Caco-2 (cell line): Measurements from ENCODE around the gene CDKN2D. TPM values are rescaled to one million over a fixed set of nuclear protein-coding genes. Genes with fewer than 3 reads are reported as not detected.

Experiments
- BruUV-seq: library from RNA; stranded (reverse); fragments of 400-500 nt; replicated peaks from 2 replicates; lab custom pipeline; 2021; lab: Mats Ljungman, UMichigan
- CTCF ChIA-PET: fragments of 300-600 bp; sonication (Branson Sonifier 250); formaldehyde crosslinking; loops from one replicate; lab custom pipeline; 2022; ENCODE audit warnings: antibody characterized with exemption; lab: Charles Lee
- POLR2A ChIA-PET: fragments of 300-600 bp; sonication (Branson Sonifier 250); formaldehyde crosslinking; loops from one replicate; lab custom pipeline; 2022; ENCODE audit warnings: antibody characterized with exemption; lab: Charles Lee
- DNase-seq, 2 experiments: peaks; one replicate each; pipeline versions ENCODE4 v3.0.0 to v3.0.0-alpha.2; 2020 to 2022
- H3K27me3 ChIP-seq: replicated peaks from 2 replicates; pipeline ENCODE4 v1.6.0; 2011; ENCODE audit warnings: low read length; ENCODE audit not compliant: control insufficient read depth, insufficient read depth
- H3K36me3 ChIP-seq: 2 replicates; pipeline ENCODE4 v1.5.1; 2011; ENCODE audit warnings: low read length; ENCODE audit not compliant: control insufficient read depth, insufficient read depth
- H3K4me1 ChIP-seq: fragments of 250-450 bp; sonication (Bioruptor Pico); 2 replicates; pipeline ENCODE4 v1.5.1; 2020; ENCODE audit warnings: mild to moderate bottlenecking
- H3K4me3 ChIP-seq: 2 replicates; pipeline ENCODE4 v1.5.1; 2011; ENCODE audit warnings: low read depth, mild to moderate bottlenecking, control low read depth, low read length
- H3K9me3 ChIP-seq: fragments of 250-450 bp; sonication (Bioruptor Pico); 2 replicates; pipeline ENCODE4 v1.5.1; 2020; ENCODE audit warnings: mild to moderate bottlenecking, moderate library complexity
- H3K27ac Mint-ChIP-seq: one replicate; pipeline ENCODE4 v1.8.0; 2022; ENCODE audit warnings: mixed read lengths; ENCODE audit not compliant: unreplicated experiment
- H3K27me3 Mint-ChIP-seq: one replicate; pipeline ENCODE4 v1.8.0; 2022; ENCODE audit warnings: mixed read lengths; ENCODE audit not compliant: insufficient read depth, unreplicated experiment
- H3K36me3 Mint-ChIP-seq: one replicate; pipeline ENCODE4 v1.8.0; 2022; ENCODE audit warnings: mild to moderate bottlenecking, mixed read lengths; ENCODE audit not compliant: insufficient read depth, unreplicated experiment
- H3K4me1 Mint-ChIP-seq: one replicate; pipeline ENCODE4 v1.8.0; 2022; ENCODE audit warnings: low read depth, mixed read lengths; ENCODE audit not compliant: unreplicated experiment
- H3K4me3 Mint-ChIP-seq: one replicate; pipeline ENCODE4 v1.8.0; 2022; ENCODE audit warnings: mild to moderate bottlenecking, moderate library complexity, mixed read lengths; ENCODE audit not compliant: unreplicated experiment
- H3K9me3 Mint-ChIP-seq: one replicate; pipeline ENCODE4 v1.8.0; 2022; ENCODE audit warnings: mixed read lengths; ENCODE audit not compliant: unreplicated experiment
- intact Hi-C: fragments of 100-400 bp; cut with micrococcal nuclease; formaldehyde crosslinking; loops from one replicate; pipeline ENCODE4 v1.10.0; 2022; ENCODE audit not compliant: unreplicated experiment
- total RNA-seq: library from RNA; stranded (reverse); gene quantifications from 2 replicates; pipeline ENCODE4 v1.2.3, GENCODE V29; 2022
- TF ChIP-seq, protein P1 (sequence below), 2 experiments: fragments of 200-600 bp in 1 of 2; IDR thresholded peaks; 1 replicate in 1 of 2; 2 replicates in 1 of 2; pipeline versions ENCODE4 v1.5.1 to v1.8.0; 2011 to 2022; ENCODE audit warnings: antibody characterized with exemption in 1 of 2, control low read depth in 1 of 2, inconsistent platforms in 1 of 2, low read depth in 1 of 2, low read length in 1 of 2, mild to moderate bottlenecking in 1 of 2, moderate library complexity in 1 of 2; ENCODE audit not compliant: insufficient read depth in 1 of 2, severe bottlenecking in 1 of 2, unreplicated experiment in 1 of 2

The CDKN2D gene
- total RNA-seq, 1 experiment from 2014 or later: 5.0 TPM

DNA sequence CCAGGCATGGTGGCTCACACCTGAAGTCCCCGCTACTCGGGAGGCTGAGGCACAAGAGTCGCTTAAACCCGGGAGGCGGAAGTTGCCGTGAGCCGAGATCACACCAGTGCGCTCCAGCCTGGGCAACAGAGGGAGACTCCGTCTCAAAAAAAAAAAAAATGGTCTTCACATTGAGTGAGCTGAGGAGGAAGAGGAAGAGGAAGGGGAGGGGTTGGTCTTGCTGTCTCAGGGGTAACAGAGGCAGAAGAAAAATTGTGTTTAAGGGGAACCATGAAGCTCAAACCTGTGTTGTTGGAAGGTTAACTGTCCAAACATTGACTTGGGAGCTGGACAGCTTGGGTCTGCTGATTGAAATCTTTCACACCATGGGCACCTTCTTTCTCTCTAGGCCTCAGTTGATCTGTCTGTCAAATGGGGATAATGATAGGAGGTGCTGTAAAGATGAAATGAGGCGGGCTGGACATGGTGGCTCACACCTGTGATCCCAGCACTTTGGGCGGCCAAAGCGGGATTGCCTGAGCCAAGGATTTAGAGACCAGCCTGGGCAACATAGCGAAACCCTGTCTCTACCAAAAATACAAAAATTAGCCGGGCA is 46.7 kb upstream of the CDKN2D start:
- Histone ChIP-seq H3K36me3 (no peaks in the 10 kb centered on the region), H3K4me1 (peaks cover 11% of the 10 kb centered on the region), H3K4me3 (no peak overlapping the region), H3K27me3 (no peaks in the 10 kb centered on the region), H3K9me3 (no peaks in the 10 kb centered on the region)
- ChIA-PET POLR2A (no interaction called here), CTCF (no interaction called here)
- BruUV-seq: no TSS peak
- DNase-seq: no peak
- H3K9me3 Mint-ChIP-seq: no peaks in the 10 kb centered on the region
- H3K36me3 Mint-ChIP-seq: peaks cover 14% of the 10 kb centered on the region
- TF ChIP-seq, protein P1, sequence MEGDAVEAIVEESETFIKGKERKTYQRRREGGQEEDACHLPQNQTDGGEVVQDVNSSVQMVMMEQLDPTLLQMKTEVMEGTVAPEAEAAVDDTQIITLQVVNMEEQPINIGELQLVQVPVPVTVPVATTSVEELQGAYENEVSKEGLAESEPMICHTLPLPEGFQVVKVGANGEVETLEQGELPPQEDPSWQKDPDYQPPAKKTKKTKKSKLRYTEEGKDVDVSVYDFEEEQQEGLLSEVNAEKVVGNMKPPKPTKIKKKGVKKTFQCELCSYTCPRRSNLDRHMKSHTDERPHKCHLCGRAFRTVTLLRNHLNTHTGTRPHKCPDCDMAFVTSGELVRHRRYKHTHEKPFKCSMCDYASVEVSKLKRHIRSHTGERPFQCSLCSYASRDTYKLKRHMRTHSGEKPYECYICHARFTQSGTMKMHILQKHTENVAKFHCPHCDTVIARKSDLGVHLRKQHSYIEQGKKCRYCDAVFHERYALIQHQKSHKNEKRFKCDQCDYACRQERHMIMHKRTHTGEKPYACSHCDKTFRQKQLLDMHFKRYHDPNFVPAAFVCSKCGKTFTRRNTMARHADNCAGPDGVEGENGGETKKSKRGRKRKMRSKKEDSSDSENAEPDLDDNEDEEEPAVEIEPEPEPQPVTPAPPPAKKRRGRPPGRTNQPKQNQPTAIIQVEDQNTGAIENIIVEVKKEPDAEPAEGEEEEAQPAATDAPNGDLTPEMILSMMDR (IDR thresholded peaks at IDR 0.05; ENCODE audit: insufficient read depth in 1 of 2, low read depth in 1 of 2, low read length in 1 of 2, severe bottlenecking in 1 of 2, unreplicated experiment in 1 of 2): no peak
- no peak overlapping the region for H3K4me3 Mint-ChIP-seq
- H3K4me1 Mint-ChIP-seq: peaks cover 8% of the 10 kb centered on the region
- no peaks in the 10 kb centered on the region for H3K27me3 Mint-ChIP-seq
- no peak overlapping the region for H3K27ac Mint-ChIP-seq
- intact Hi-C loops: no loop called here

DNA sequence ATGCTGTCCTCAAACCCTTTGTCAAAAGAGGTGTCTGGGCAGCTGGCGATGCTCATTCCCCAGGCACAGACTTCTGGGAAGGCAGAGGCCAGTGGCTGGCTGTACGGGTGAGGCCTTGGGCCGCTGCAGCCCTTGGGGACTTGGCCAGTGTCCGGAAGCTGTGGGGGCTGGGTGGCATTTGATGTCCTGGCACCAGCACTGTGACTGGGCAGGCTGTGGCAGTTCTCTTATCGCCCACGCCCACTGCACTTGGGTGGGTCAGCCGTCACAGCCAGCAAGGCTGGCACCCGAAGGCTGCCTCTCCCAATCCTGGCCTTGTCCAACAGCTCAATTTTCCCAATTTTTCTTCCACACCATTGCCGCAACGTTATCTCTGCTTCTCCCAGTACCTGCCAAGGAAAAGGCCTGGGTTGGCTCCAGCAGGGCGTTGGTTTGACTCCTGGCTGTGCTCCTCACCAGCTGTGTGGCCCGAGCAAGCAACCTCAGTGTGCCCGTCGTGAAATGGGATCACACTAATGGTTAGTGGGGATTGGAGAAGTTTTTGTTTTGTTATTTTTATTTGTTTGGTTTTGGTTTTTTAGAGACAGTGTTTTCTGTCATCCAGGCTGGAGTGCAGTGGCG is 43.8 kb upstream of the CDKN2D start:
- Mint-ChIP-seq H3K36me3 (peaks cover 9% of the 10 kb centered on the region), H3K9me3 (no peaks in the 10 kb centered on the region), H3K4me1 (peaks cover 3% of the 10 kb centered on the region), H3K27me3 (no peaks in the 10 kb centered on the region), H3K4me3 (no peak overlapping the region), H3K27ac (no peak overlapping the region)
- CTCF ChIA-PET: interaction anchor here (0.6 kb wide), 1 partner anchor 105 kb away, joined by 7 read pairs; the partner anchor contains the start of gene DNM2
- Histone ChIP-seq H3K9me3 (no peaks in the 10 kb centered on the region), H3K4me3 (no peak overlapping the region), H3K4me1 (peaks cover 8% of the 10 kb centered on the region), H3K27me3 (no peaks in the 10 kb centered on the region), H3K36me3 (no peaks in the 10 kb centered on the region)
- intact Hi-C loops: no loop called here
- TF ChIP-seq, protein P1 (IDR thresholded peaks at IDR 0.05; ENCODE audit: insufficient read depth in 1 of 2, low read depth in 1 of 2, low read length in 1 of 2, severe bottlenecking in 1 of 2, unreplicated experiment in 1 of 2): no peak
- no peak for DNase-seq
- no TSS peak for BruUV-seq
- POLR2A ChIA-PET: interaction anchor here (0.6 kb wide), 1 partner anchor 8 kb away, joined by 3 read pairs; no protein-coding TSS in a partner anchor

DNA sequence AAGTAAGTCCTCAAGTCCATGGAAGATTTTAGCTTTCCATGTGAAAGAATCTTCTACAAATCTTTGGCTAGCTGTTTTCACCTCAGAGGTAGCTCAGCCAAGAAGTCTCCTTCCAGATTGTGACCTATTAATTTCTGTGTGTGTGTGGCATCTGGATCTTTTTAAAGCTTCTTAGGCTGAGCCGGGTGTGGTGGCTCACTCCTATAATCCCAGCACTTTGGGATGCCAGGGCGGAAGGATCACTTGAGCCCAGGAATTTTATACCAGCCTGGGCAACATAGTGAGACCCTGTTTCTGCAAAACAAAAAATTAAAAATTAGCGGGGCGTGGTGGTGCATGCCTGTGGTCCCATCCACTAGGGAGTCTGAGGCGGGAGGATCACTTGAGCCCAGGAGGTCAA is 43.1 kb upstream of the CDKN2D start:
- H3K9me3 ChIP-seq: no peaks in the 10 kb centered on the region
- no TSS peak for BruUV-seq
- H3K4me3 ChIP-seq: no peak overlapping the region
- no peaks in the 10 kb centered on the region for H3K36me3 ChIP-seq
- ChIA-PET CTCF (no interaction called here), POLR2A (no interaction called here)
- H3K27me3 ChIP-seq: no peaks in the 10 kb centered on the region
- intact Hi-C loops: no loop called here
- peaks cover 1% of the 10 kb centered on the region for H3K4me1 ChIP-seq
- TF ChIP-seq, protein P1 (IDR thresholded peaks at IDR 0.05; ENCODE audit: insufficient read depth in 1 of 2, low read depth in 1 of 2, low read length in 1 of 2, severe bottlenecking in 1 of 2, unreplicated experiment in 1 of 2): no peak
- H3K27ac Mint-ChIP-seq: no peak overlapping the region
- no peaks in the 10 kb centered on the region for H3K27me3 Mint-ChIP-seq
- H3K4me3 Mint-ChIP-seq: no peak overlapping the region
- no peaks in the 10 kb centered on the region for H3K4me1 Mint-ChIP-seq
- H3K9me3 Mint-ChIP-seq: no peaks in the 10 kb centered on the region
- DNase-seq: no peak
- H3K36me3 Mint-ChIP-seq: peaks cover 5% of the 10 kb centered on the region
